GM18909 (cell line): ENCODE data around the gene CARS2.
A peak's percentile ranks its signal among the peaks of the same experiment; 100 is the strongest.

Experiments
- ATAC-seq: cut with Tn5 transposase; IDR thresholded peaks from one replicate; pipeline ENCODE4 v1.9.1; 2021; ENCODE audit warnings: mild to moderate bottlenecking; ENCODE audit not compliant: unreplicated experiment, poor library complexity

The CARS2 gene

GRCh38 chr13:110658218-110658911 is 47.6 kb downstream of the CARS2 start:
- ATAC-seq = peak; percentile 87

- no peak for ATAC-seq
Observed at GRCh38 chr13:110657196-110657595, 48.7 kb downstream of the CARS2 start.

- ATAC-seq = no peak
Observed at GRCh38 chr13:110653851-110654250, 52.1 kb downstream of the CARS2 start.

GRCh38 chr13:110653271-110653670 is 52.6 kb downstream of the CARS2 start:
- ATAC-seq = no peak

- ATAC-seq = no peak
Observed at GRCh38 chr13:110652764-110653163, 53.2 kb downstream of the CARS2 start.

DNA sequence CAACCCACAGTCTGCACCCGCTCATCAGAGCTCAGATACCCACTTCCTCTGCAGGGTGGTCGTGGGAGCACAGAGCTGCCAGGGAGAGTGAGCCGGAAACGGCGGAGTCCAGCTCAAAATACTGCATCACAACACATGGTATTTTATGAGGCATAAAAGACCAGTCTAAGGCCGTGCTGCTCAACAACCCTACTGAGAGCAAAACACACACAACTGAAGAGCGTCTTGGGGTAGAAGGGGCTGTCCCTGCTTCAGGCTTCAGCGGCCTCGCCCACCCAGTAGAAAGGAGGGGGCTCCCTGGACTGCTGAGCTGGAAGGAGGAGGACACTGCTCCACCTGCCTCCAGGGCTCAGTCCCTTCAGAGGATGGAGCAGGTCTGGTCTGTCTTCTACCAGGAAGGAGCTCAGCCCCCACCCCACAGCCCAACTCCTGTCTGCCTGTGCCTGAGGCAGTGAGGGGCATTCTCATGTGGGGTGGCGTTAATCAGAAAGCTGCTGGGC is 53.6 kb downstream of the CARS2 start:
- ATAC-seq = no peak

DNA sequence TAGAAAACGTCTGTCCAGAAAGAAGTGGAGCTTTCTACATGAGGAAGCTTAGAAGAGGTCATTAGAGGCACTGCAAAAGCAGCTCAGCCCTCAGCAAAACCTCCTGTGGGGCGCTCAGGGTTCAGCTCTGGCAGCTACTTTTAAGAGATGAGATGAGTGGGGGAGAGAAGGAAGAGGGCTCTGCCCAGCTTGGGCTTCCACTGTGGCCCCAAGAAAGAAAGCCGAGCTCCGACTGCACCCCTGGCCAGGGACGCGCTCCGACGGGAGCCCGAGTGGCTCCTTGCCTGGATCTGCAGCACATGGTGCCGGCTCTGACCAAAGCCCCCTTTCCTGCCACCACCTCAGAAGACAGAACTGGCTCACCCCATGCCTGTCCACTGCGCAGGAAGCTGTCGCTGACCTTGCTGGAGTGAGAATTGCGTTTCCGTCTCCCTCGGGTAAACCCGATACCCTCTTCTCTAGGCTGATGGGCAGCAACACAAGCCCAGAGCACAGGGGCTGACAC is 54.1 kb downstream of the CARS2 start:
- no peak for ATAC-seq

DNA sequence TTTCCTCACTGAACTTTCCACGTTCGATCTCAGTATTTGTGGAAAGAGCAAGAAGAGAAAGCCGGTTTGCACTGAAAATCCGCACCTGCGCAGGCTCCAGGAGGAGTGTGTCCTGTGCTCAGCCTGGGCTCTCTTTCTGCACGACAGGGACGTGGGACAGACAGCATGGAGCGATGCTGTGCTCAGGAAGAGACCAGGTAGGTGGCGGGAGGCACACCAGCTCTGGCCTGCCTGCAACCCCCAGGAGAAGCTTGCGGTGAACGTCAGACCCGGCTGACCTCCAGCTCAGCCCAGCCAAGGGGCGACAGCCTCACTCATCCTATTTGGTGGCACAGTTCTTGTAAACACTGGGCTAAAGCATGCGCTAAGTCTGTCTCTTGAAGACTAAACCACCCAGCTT is 54.6 kb downstream of the CARS2 start:
- no peak for ATAC-seq

GRCh38 chr13:110650436-110650835 is 55.5 kb downstream of the CARS2 start:
- ATAC-seq = no peak

- no peak for ATAC-seq
Observed at GRCh38 chr13:110649551-110649950, 56.4 kb downstream of the CARS2 start.

GRCh38 chr13:110648848-110649421 is 57.0 kb downstream of the CARS2 start:
- no peak for ATAC-seq

GRCh38 chr13:110648146-110648819 is 57.6 kb downstream of the CARS2 start:
- ATAC-seq = no peak

- ATAC-seq = no peak
Observed at GRCh38 chr13:110647365-110647737, 58.6 kb downstream of the CARS2 start.

GRCh38 chr13:110646442-110647364 is 59.2 kb downstream of the CARS2 start:
- no peak for ATAC-seq

DNA sequence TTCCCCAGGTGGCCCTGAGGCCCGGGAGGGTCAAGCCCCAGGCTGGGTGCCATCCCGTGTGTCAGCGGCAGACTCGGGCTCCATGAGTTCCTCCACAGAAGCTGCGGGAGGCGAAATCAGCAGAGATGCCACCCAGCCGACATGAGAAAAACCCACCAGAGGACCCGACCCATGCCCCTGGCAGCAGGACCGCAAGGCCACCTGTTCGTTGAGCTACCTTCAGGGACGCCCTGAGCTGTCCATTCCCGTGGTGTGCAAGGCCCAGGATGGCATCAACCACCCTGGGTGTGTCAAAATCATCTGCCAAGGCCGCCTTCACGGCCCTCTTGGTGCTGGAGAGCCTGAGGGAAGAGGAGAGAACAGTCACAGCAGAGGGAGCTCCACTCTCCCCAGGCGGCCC is 60.2 kb downstream of the CARS2 start:
- ATAC-seq = no peak

GRCh38 chr13:110644892-110645521 is 60.9 kb downstream of the CARS2 start:
- ATAC-seq = peak; percentile 68

DNA sequence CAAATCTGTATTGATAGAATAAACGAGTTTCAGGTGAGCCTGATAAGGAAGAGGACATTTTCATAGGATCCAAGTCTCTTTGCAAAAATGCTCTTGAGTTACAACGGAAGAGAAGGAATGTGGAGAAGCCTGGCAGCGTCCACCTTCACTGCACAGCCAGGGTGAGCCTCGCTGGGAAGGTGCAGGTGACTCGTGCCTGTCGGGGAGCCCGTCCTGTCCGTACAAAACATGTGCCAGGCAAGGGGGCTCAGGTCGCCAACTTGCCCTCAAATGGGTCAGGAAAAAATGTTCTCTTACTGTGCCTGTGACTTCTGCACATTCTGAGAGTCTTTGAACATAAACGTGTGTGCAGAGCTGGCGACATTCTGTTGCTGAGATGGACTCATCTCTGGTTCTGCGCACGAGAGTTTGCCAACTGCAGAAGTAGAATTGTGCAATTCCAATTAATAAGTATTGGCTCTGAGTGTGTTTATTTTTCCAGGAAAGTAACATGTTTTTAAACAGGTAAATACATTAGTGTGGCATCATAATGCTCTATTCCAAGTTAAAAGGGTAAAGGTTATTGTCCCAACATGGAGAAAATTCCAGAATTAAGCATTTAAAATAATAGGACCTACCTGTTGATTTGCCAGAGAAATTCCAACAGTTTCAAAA is 62.0 kb downstream of the CARS2 start:
- no peak for ATAC-seq

GRCh38 chr13:110643324-110643723 is 62.6 kb downstream of the CARS2 start:
- no peak for ATAC-seq

DNA sequence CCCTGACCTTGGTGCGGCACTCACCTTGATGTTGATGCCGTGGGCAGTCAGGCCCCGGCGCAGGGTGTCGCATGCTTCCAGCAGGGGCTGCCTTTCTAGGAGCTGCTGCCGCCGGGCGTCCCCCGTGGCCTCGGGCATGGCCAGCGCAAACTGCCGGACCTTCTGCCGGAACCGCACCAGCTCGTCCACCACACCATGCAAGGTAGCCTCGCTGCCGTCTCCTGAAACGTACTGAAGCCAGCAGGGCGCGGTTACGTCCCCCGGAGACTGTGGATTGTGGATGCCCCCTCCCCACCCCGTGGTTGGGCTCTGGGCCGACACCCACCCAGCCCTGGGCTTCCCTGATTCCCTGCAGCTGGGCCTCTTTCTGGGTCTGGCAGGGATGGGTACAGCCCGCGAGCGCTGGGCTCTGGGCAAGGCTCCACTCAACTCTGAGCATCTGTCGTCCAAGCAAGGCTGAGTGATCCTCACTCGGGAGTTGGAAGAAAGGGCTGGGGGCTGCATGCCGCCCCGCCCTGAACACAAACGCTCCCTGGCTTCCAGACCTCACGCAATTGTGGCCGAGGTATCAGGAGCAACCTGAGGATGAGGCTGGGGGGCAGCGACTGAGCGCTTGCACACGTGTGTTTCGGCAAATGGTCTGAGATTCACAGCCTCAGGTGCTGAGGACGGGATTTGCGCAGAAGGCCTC is 63.5 kb downstream of the CARS2 start:
- no peak for ATAC-seq
